Measurements from ENCODE around the gene KIRREL3.

KIRREL3 gene

DNA sequence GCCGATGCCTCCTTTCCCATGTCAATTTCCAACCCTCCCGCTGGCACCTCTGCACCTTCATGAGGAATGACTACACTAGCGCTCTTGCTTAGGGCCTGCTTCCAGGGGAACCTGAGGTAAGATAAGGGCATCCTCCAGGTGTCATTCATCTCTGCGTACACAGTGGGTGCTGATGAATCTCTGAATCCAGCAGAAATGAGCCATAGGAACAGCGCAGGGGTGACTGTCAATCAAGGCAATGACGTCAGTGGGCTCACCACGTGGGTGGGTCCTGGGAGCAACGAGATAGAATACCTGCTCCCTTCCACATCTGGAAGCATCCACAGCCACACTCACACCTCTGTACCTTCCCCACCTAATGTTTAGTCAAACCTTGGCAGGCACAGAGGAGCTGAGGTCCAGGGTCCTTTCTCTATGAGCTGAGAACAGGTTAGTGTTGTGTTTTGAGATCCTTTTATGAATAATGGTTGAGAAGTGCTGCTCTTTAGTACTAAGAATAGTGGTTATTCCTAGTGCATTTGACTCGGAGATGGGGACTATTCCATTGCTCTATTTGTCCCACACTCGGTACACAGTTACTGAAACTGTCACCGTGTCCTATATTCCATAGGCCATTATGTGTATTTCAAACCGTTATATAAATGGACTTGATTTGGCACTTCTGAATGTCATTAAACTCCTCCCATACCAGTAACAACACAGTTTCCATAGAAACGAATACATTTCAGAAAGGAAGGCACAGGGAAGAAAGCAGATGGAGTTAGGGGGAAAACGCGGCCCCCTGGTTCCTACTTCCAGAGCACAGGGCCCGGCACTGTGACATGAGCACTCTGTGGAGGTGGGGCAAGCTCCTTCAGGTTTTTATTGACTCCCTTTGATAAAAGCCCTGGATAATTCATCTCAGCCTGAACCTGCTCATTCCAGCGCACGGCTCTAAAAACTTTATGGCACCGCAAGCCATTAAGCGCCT is 451.7 kb downstream of the KIRREL3 start:
- DNase-seq: no peak

DNA sequence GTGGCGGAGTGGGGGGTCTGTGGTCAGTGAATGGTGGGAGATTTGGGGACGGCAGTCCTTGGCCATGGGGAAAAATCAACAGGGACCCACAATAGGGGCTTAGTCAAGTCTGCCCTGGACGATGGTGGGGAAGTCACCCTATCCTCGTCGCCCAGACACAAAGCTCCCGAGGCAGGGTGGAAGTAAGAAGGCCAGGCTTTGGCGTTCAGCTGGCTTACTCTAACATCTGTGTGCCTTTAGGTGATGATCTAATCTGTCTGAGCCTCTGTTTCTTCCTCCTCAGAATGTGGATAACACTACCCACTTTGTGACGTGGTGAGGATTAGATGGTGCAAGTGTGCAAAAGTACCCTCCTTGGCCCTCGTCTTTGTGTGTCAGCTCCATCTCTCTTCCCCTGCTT is 452.9 kb downstream of the KIRREL3 start:
- DNase-seq: no peak

DNA sequence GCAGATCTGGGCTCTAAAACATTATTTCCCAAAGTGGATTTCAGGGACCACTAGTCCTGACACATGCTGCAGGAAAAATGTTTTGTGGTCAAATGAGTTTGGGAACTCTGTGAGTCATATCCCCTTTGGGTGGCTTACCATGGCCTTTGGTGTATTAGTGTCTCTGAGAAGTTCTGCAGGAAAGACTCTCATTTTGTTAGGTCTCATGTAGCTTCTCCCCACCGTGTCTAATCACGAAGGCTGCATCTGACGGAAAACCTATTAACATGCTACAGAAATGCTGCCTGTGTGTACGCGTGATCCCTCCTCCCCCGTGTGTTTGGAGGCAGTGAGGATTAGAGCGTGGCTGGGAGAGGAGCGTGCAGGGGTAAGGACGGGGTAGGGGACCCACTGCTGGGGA is 453.4 kb downstream of the KIRREL3 start:
- no peak for DNase-seq

DNA sequence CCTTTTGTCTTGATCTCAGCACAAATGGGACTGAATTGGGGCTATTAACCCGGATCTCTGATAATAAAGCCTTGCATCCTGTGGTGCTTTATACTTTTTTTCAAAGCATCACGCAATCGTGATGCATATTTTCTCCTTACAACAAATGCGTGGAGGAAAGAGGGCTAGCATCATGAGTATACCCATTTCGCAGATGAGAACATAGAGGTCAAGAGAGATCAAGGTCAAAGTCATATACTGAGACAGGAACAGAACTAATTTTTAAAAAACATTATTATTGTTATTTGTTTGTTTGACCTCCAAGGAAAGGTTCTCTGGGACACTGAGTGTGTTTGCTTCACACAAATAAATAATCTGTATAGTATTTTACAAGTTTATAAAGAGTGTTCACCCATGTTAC is 453.9 kb downstream of the KIRREL3 start:
- DNase-seq: no peak

DNA sequence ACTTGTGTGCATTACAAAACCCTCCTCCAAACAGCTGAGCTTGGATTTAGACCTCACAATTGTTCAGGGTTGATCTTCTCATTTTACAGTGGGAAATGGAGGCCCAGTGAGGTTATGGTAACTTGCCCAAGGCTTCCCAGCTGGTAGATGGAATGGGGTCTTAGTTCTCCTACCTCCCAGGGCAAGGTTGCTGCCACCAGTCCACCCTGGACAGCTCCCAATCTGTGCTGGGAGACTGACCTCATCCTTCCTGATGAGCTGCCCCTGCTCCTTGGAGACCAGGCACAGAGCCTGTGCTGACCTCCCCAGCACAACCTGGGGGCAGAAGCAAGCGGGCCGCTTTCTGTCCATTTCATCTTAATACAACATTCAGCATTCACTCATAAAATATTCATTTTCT is 454.4 kb downstream of the KIRREL3 start:
- DNase-seq: no peak

DNA sequence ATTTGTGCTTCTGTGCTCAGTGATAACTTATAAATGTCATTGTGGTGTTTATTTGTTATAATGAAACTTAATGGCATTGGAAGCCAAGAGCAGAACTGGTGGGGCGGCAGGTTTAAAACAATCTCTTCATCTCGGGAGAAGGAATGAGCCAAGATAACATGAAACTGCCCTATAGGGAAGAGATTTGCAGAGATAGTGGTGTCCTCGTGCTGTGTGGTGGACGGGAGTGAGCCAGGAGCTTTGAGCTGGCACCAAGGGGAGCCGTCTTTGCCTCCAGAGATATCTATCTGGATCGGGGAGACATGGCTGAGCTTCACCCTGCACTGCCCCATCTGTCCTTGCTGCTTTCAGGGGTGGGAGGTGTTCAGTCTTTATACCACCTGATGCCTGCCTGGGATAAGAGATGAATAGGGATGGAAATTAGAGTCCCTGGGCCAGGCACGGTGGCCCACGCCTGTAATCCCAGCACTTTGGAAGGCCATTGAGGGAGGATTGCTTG is 455.5 kb downstream of the KIRREL3 start:
- DNase-seq: no peak

DNA sequence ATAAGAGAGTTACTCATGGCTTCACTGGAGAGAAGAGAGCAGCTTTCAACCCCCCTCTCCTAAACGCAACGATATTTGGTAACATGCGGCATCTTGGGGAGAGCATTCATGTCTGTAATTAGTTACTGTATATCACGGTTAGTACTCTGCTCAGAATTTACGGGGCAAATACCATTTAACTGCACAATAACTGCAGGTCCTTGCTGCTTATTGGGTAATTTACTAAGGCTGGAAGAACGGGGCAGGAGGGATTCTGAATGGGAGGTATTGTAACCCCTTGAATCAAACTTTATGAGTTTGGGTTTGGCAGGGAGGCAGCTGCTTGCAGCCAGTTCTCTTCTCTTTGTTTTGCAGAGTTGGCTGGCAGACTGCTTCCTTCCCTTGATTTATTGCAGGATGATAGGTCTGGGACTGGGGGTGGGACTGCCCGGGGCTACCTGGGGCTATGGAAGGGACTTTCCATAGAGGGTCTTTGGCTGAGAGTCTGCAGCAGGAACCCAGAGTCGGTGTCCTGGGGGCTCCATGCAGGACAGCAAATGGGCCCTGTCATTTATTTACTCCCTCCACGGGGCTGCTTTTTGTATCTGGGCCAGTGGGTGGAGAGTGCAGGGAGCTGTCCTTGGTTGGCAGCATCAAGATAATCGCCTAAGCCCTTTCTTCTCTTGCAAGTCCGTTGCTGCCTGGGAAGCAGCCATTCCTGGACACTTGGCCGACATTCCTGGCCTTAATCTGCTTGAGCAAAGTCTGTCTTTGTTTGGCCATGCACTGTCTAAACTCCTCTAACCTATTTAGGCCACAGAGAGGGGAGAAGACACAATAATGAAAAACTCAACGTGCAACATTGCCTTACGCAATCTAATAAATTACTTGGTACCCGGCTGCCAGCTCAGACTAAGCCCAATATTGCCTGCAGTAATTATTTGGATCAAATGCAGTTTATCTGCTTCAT is 456.2 kb downstream of the KIRREL3 start:
- DNase-seq: no peak

DNA sequence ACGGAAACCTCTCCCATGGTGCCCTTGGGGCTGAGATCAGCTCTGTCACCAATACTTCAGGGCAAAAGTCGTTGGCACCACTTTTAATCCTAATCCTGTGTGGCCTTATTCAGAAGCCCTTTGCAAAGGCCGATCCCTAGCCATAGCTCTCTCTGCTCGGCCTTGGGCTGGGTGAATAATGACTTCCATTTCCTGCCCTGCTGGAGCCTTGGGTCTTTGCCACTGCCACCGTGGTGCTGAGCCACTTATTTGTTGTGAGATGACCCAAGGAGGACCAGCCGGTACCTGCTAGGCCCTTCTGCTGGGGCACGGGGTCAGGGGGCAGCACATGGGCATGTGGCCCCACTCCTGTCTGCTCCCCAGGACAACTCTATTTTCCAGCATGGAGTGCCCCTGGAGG is 456.9 kb downstream of the KIRREL3 start:
- DNase-seq: no peak

DNA sequence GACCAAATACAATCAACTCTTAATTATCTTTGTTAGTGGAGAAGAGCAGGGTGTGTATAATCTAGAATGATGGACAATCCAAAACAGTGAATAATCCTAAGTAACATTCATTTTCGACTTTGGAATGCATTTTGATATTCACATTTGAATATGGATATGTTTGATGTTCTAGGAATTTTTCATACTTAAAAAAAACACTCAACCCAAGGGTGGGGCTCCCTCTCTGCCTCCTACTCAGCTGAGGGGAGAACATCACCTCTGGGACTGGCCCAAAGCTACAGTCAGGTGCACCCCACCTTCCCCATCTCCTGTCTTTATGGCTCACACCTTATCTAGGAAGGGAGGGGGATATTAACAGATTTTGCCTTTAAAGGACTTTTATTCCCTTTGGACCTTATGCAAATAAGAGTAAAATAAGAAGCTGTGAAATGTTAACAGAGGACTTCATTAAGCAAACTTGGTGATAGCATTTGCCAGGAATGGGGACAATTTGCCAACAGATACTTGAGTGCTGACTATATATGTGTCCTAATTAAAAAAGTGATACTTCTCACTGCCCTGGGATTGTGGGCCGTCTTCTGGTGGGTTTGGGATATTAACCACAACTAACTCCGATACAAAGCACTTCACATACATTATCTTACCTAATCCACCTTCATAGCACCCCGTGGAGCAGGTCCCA is 458.1 kb downstream of the KIRREL3 start:
- DNase-seq: no peak

DNA sequence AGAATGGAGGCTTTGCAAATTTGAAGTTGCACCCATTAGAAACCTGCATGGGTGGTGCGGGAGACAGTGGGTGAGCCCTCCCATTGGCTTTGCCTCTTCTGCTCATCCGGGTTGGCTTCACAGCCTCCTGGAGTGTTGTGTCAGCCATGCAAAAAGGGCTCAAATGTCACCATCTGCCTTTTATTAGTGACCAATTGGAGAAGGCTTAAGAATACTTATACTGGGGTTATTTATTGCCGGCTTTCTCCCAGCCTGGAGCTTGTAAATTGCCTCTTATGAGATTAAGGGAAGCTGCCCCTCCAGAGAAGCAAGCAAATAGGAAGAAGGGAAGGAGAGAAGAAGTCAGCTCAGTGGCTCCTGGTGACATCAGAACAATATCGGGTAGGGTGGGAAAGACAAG is 462.5 kb downstream of the KIRREL3 start:
- no peak for DNase-seq

DNA sequence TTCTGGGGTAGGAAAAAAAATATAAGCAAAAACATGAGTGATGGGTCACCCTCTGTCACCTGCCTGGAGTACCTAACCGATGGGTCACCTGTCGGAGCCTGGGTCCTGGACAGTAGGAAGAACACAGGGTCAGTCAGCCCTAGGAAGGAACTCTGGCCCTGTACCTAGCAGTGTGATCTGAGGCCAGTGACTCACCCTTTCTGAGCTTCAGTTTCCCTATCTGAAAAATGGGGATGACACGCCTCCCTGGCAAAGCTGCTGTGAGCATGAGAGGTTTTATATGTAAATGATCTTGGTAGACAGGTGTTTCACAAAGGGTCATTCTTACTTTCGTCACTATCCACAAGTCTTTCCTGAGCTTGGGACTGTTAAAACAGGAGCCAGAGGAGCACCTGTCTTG is 463.1 kb downstream of the KIRREL3 start:
- DNase-seq: no peak

DNA sequence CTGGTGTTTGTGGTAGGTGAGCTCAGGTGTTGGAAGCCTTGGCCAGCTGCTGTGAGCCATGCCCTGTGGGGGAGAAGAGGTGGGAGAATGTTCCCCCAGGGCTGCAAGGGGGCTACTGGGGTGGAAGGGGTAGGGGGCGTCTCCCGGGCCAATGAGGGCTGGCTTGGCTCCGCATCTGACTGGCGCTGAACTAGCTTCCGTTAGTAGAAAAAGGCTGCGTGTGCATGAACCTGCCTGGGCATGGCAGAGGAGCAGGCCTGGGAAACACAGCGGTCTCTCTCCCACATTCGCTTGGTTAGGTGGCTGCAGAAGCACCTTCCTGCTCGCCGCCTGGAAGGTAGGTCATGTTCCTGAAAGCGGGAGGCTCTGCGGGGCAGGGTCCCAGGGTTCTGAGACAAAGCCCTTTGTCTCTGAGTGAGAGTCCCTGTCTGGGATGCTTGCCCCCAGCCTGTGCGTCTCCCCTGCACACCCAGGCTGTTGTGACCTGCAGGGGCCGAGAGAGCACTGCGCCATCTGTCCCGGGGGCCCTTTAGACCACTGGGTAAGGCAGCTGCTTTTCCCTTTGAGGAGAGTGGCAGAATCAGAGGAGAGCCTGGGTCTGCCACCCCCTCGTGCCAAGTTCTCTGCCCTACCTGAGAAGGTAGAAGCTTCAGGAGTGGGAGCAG is 466.3 kb downstream of the KIRREL3 start:
- no peak for DNase-seq

DNA sequence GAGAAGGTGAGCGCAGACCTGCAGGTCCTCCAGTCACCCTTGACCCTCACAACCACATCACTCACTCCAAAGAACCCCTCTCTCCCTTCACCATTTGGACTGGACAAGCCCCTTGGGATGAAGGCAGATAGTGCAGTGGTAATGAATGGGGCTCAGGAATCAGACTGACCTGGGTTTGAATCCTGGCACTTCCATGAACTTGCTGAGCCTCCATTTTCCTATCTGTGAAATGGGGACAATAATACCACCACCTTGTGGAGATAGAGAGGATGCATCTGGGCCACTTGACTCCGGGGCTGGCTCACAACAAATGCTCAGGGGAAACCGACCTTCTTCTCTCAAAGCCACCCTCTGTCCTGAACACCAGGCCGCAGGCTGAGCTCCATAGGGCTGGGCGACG is 467.0 kb downstream of the KIRREL3 start:
- DNase-seq: no peak

DNA sequence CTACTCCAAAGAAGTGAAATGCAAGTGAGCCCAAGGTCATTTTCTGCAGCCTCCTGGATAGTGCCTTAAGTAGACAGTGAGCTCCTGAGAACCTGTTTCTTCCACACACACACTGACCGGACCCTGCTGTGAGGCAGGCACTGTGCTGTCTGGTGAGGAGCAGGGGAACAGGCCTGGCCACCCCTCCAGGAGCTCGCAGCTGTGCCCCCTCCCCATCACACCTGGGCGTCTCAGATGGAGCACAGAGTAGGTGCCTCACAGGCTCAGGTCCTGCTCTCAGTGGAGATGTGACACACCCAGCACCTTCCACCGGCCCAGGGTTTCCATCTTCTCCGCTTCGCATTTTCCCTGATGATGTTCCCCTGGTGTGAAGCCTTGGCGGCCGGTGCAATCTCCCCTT is 470.2 kb downstream of the KIRREL3 start:
- DNase-seq: no peak

DNA sequence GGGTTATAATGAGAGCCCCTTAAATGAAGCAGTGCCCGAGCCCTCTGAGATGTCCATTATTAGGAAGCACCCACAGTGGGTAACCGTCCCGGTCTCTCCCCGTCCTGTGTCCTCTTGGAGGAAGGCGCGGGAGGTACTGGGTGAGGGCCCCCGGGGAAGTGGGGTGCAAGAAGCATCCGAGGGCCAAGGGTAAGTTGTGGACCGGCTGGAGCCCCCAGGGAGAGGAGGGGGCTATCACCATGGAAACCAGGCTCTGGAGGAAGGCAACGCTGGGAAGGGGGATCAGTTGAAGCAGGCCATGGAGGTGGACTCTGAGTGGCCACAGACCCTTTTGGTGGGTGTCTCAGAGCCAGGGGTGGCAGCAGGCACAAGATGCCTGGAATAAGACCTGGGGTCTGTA is 471.5 kb downstream of the KIRREL3 start:
- no peak for DNase-seq

DNA sequence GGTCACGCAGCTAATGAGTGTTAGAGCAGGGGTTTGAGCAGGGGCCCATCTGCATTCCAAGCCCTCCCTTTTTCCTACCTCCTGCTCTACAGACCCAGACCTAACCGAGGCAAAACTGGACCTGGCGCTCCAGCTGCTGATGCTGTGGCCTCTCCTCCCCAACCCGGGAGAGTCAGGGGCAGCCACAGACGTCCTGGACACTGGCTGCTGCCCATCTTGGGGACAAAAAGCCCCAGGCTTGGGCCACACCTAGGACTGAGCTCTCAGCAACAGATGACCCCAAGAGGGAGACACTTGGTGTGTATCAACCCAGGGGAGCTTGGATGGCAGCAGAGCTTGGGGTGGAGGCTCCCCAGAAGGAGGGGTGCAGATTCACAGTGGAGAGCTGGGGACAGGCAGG is 472.5 kb downstream of the KIRREL3 start:
- no peak for DNase-seq

DNA sequence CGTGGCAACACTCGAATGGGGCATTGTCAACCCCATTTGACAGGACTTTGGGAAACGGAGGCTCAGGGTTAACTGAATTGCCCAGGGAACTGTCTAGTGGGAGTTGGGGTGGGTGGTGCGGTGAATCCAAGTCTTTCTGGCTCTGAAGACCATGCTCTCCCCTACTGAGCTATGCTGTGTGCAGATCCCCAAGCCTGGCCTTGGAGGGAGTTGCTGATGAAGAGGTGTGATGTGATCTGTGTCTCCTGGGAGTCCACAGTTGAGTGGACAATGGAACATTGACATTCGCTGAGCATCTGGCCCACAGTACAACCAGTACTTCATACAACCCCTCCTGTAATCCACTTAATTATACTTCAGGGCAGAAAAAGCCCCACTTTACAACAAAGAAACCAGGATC is 472.9 kb downstream of the KIRREL3 start:
- no peak for DNase-seq

DNA sequence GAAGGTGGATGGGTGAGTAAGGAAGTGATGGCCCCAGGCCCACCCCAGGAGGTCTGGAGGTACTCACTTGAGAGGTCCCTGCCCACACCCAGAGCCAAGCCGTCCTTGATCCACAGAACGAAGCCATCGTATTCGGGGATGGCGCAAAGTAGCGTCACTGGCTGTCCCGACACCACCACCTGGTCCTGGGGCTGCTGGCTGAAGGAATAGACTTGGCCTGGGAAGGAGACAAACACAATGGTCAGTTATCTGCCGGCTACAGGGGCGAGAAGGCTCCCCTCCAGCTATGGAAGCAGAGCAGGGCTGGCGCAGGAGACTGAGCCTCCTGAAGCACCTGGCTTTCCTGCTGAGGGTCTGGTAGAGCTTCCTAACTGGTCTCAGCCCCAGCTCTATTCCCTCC is 474.1 kb downstream of the KIRREL3 start:
- DNase-seq: no peak

DNA sequence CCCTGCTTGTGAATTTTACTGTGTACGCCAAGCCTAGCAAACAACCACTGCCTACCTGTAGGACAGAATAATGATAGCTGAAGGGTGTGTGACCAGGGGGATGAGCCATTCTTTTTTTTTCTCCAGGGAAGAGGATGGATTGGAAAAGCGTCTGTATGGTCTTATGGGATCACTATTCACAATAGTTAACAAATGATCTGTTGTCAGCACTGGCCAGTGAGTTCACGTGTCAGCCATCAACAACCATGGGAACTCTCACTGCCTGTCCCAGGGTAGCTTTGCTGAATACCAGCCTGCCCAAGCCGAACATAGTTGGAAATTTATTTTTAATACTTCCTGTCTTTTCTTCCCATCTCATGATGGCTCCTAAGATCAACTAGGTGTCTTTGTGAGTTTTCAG is 474.9 kb downstream of the KIRREL3 start:
- no peak for DNase-seq

DNA sequence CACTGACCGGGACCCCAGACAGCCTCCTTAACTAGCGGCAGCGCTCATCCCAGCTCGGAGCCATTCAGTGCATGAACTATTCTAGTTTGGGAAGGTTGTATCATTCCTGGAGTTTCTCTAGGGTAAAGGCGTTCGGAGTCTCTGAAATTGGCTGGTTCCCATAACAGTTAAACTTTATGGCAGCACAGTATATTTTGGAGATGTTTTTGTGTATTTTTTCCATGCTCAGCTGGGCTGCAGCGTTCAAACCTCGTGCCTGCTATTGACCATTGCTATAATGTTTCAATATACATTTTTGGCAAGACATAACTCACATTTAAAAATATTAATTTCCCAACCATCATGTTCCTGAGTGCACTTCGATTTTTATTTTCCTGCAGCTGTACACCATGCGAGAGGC is 475.4 kb downstream of the KIRREL3 start:
- no peak for DNase-seq

DNA sequence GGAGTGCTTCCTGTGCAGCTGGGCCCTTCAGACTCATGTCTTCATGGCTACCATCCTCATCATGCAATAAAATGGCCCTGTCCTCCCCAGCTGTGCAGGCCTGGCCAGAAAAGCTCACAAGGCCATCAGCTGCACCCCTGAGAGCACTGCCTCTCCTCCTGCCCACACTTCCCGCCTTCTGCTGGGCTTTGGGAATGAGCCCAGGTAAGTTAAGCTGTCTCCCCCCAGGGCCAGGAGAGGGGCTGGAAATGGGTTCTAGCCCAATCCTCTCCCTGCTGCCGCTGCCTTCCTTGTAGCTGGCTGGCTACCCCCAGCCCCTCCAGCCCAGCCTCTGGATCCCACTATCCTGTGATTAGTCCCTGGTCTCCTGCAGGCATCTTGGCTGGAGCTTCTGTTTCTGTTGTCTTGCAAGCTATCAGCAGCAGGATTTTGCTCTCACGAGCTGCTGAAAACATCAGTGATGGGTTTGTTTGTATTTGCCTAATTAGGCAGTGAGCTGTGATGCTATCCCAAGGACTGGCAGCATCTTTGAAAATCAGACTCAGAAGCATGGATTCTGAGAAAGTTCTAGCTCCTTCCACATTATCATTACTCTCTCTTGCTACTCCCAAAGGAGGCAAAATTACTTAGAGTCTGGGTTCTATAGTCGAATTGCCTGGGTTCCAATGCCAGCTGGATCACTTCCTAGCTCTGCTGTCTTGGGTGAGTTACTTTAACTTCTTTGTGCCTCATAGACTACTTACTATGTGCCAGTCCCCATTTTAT is 476.9 kb downstream of the KIRREL3 start:
- DNase-seq: no peak

DNA sequence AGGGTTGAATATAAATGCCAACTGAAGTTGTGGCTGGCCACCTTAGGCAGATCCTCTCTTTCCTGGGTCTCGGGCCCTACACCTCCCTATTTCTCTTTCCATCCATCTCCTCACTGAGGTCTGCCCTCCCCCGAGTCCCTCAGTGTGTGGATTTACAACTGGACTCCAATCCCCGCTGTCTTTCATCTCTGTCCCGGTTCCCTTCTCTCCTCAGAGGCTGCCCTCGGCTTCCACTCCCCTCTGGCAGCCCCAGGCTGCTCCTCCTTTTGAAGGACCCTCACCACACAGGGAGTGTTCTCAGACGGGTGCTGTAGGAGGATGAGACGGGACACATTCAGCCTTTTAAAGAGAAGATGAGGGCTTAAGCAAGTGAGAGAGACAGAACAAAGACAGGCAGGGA is 478.0 kb downstream of the KIRREL3 start:
- no peak for DNase-seq
